HG03159 (cell line): ENCODE measurements around the gene RAB44.

Source experiments
- ATAC-seq: cut with Tn5 transposase; IDR thresholded peaks from one replicate; pipeline ENCODE4 v1.9.1; 2021; ENCODE audit warnings: mild to moderate bottlenecking, moderate library complexity; ENCODE audit not compliant: unreplicated experiment

The RAB44 gene

GRCh38 chr6:36685166-36685924, 12.3 kb upstream of the RAB44 start:
- ATAC-seq, result no peak

- ATAC-seq, result no peak
Observed at GRCh38 chr6:36685926-36686667, 11.5 kb upstream of the RAB44 start.

- no peak for ATAC-seq
Observed at GRCh38 chr6:36686668-36687513, 10.7 kb upstream of the RAB44 start.

- no peak for ATAC-seq
Observed at GRCh38 chr6:36688063-36688738, 9.4 kb upstream of the RAB44 start.

GRCh38 chr6:36688739-36689075, 8.9 kb upstream of the RAB44 start:
- no peak for ATAC-seq

- ATAC-seq, result no peak
Observed at GRCh38 chr6:36691011-36691410, 6.6 kb upstream of the RAB44 start.

GRCh38 chr6:36691612-36692011, 6.0 kb upstream of the RAB44 start:
- no peak for ATAC-seq

- ATAC-seq, result no peak
Observed at GRCh38 chr6:36692220-36692619, 5.4 kb upstream of the RAB44 start.

- no peak for ATAC-seq
Observed at GRCh38 chr6:36692861-36693702, 4.5 kb upstream of the RAB44 start.

- no peak for ATAC-seq
Observed at GRCh38 chr6:36694616-36695015, 3.0 kb upstream of the RAB44 start.

- ATAC-seq, result no peak
Observed at GRCh38 chr6:36695414-36695813, 2.2 kb upstream of the RAB44 start.

- ATAC-seq, result no peak
Observed at GRCh38 chr6:36698196-36698595, 570 bp downstream of the RAB44 start.

- ATAC-seq, result no peak
Observed at GRCh38 chr6:36698871-36699271, 1.2 kb downstream of the RAB44 start.

GRCh38 chr6:36699348-36699747, 1.7 kb downstream of the RAB44 start:
- no peak for ATAC-seq

GRCh38 chr6:36700071-36700812, 2.6 kb downstream of the RAB44 start:
- ATAC-seq, result no peak

GRCh38 chr6:36700831-36701230, 3.2 kb downstream of the RAB44 start:
- ATAC-seq, result no peak

GRCh38 chr6:36701401-36701991, 3.9 kb downstream of the RAB44 start:
- ATAC-seq, result no peak

GRCh38 chr6:36702656-36703055, 5.0 kb downstream of the RAB44 start:
- ATAC-seq, result no peak

GRCh38 chr6:36703081-36703606, 5.5 kb downstream of the RAB44 start:
- no peak for ATAC-seq
